GM12865 (cell line): Measurements from ENCODE around the gene USH2A.

ENCODE experiments used
- DNase-seq: peaks from one replicate; pipeline ENCODE4 v3.0.0; 2010; ENCODE audit warnings: low read depth
- H3K4me3 ChIP-seq: 2 replicates; pipeline ENCODE4 v1.5.1; 2011; ENCODE audit warnings: mild to moderate bottlenecking, low read depth, low read length, control low read depth
- CTCF ChIP-seq: IDR thresholded peaks from 2 replicates; pipeline ENCODE4 v1.5.1; 2011; ENCODE audit warnings: low read length, control low read depth, low read depth, inconsistent platforms; ENCODE audit not compliant: insufficient read depth; ENCODE audit errors: missing control alignments

The USH2A gene

GRCh38 chr1:215807911-215808436, 615.3 kb downstream of the USH2A start:
- no peak overlapping the region for H3K4me3 ChIP-seq
- DNase-seq, result no peak
- no peak for TF ChIP-seq CTCF

GRCh38 chr1:215807218-215807617, 616.0 kb downstream of the USH2A start:
- no peak overlapping the region for H3K4me3 ChIP-seq
- TF ChIP-seq CTCF, result no peak
- DNase-seq, result no peak

- H3K4me3 ChIP-seq, result no peak overlapping the region
- TF ChIP-seq CTCF, result no peak
- no peak for DNase-seq
Measured at GRCh38 chr1:215797859-215798258, 625.4 kb downstream of the USH2A start.

GRCh38 chr1:215794156-215794555, 629.1 kb downstream of the USH2A start:
- no peak overlapping the region for H3K4me3 ChIP-seq
- TF ChIP-seq CTCF, result no peak
- no peak for DNase-seq

- TF ChIP-seq CTCF, result peak; percentile 5
- DNase-seq, result peak; percentile 2
- H3K4me3 ChIP-seq, result no peak overlapping the region
Measured at GRCh38 chr1:215793180-215793579, 630.1 kb downstream of the USH2A start.

- no peak overlapping the region for H3K4me3 ChIP-seq
- DNase-seq, result no peak
- no peak for TF ChIP-seq CTCF
Measured at GRCh38 chr1:215792446-215792845, 630.8 kb downstream of the USH2A start.

GRCh38 chr1:215789981-215790380, 633.3 kb downstream of the USH2A start:
- no peak for DNase-seq
- H3K4me3 ChIP-seq, result no peak overlapping the region
- no peak for TF ChIP-seq CTCF
